Prostate gland (tissue), 2 donors: ENCODE data around the gene PWWP2B. TPM values are rescaled to one million over a fixed set of nuclear protein-coding genes. Genes with fewer than 3 reads are reported as not detected.
"Not testable (repeated sequence)": the region's sequence is repeated elsewhere in the genome, so short reads cannot be mapped to it uniquely, and the experiment has no call there.

Experiments used
- DNase-seq: peaks from one replicate; pipeline ENCODE4 v3.0.0-alpha.2; 2019; ENCODE audit warnings: low spot score
- H3K27ac ChIP-seq, 2 donors: fragments of 200-600 bp; sonication (generic); 2 replicates each; pipeline ENCODE4 v1.5.1; 2017 to 2019
- H3K27me3 ChIP-seq: fragments of 200-600 bp; sonication (generic); replicated peaks from 2 replicates; pipeline ENCODE4 v1.5.1; 2019; ENCODE audit not compliant: insufficient read depth
- H3K36me3 ChIP-seq, 2 donors: fragments of 200-600 bp; sonication (generic); 1 replicate in 1 of 2; 2 replicates in 1 of 2; pipeline versions ENCODE4 v1.5.1 to v1.8.1; 2017 to 2019
- H3K4me1 ChIP-seq: fragments of 200-600 bp; sonication (generic); replicated peaks from 2 replicates; pipeline ENCODE4 v1.5.1; 2019
- H3K4me3 ChIP-seq, 2 donors: fragments of 200-600 bp; sonication (generic); 2 replicates each; pipeline ENCODE4 v1.5.1; 2017 to 2019
- H3K9me3 ChIP-seq: fragments of 200-600 bp; sonication (generic); 2 replicates; pipeline ENCODE4 v1.5.1; 2017
- CTCF ChIP-seq, 4 experiments: fragments of 200-600 bp in 2 of 4; fragments of 450-650 bp in 2 of 4; sonication (generic) in 2 of 4; IDR thresholded peaks; 1 replicate in 3 of 4; 2 replicates in 1 of 4; pipeline ENCODE4 v1.5.1; 2016 to 2019; ENCODE audit warnings: antibody characterized with exemption in 4 of 4, mild to moderate bottlenecking in 2 of 4, moderate library complexity in 2 of 4
- POLR2A ChIP-seq: fragments of 450-650 bp; IDR thresholded peaks from one replicate; pipeline ENCODE4 v1.6.1; 2016; ENCODE audit warnings: antibody characterized with exemption, mild to moderate bottlenecking
- POLR2AphosphoS5 ChIP-seq: sonication (generic); formaldehyde crosslinking; IDR thresholded peaks from one replicate; pipeline ENCODE4 v1.6.1; 2017; ENCODE audit warnings: antibody characterized with exemption
- WGBS: methylation state at CpG from one replicate; pipeline ENCODE4 v1.1.5; 2018; 5-methylcytosine and 5-hydroxymethylcytosine counted together
- intact Hi-C: fragments of 100-400 bp; cut with DNase I; formaldehyde crosslinking; loops from one replicate; pipeline ENCODE4 v1.14.2; 2022
- total RNA-seq, 2 donors: library from RNA; depleted of rRNA; stranded (reverse); fragments of >200 nt; gene quantifications; one replicate each; pipeline ENCODE4 v1.1.0, GENCODE V29; 2016

Gene PWWP2B
- total RNA-seq, 2 donors from 2014 or later, result 27.5 to 36.6 TPM

GRCh38 chr10:132377326-132377725, 19.7 kb upstream of the PWWP2B start:
- WGBS, result 97% methylated on average over 7 of the region's 7 CpGs

GRCh38 chr10:132379026-132379425, 18.0 kb upstream of the PWWP2B start:
- intact Hi-C loops, H3K36me3 ChIP-seq, H3K4me1 ChIP-seq, DNase-seq, H3K27me3 ChIP-seq, H3K9me3 ChIP-seq, H3K4me3 ChIP-seq, H3K27ac ChIP-seq: not testable (repeated sequence)
- WGBS, result 86% methylated on average over 15 of the region's 16 CpGs

More at GRCh38 chr10:132377326-132377725, 19.7 kb upstream of the PWWP2B start:
- Histone ChIP-seq H3K36me3 (no peaks in the 10 kb centered on the region), H3K4me1 (no peaks in the 10 kb centered on the region), H3K9me3 (no peaks in the 10 kb centered on the region), H3K27me3 (no peaks in the 10 kb centered on the region), H3K27ac (no peak overlapping the region), H3K4me3 (no peak overlapping the region)
- DNase-seq, result no peak
- no peak for TF ChIP-seq POLR2AphosphoS5
- no peak for TF ChIP-seq POLR2A
- no peak for TF ChIP-seq CTCF (IDR thresholded peaks at IDR 0.05)
- intact Hi-C loops, result no loop called here

GRCh38 chr10:132380986-132381385, 16.0 kb upstream of the PWWP2B start:
- WGBS, result 90% methylated on average over 4 of the region's 4 CpGs
- H3K36me3 ChIP-seq, DNase-seq, H3K9me3 ChIP-seq, H3K27ac ChIP-seq, H3K4me1 ChIP-seq, H3K27me3 ChIP-seq, intact Hi-C loops, H3K4me3 ChIP-seq: not testable (repeated sequence)

GRCh38 chr10:132381741-132382140, 15.3 kb upstream of the PWWP2B start:
- no peak for DNase-seq
- H3K4me3 ChIP-seq, result no peak overlapping the region
- no peaks in the 10 kb centered on the region for H3K36me3 ChIP-seq
- TF ChIP-seq POLR2A, result no peak
- TF ChIP-seq CTCF (IDR thresholded peaks at IDR 0.05), result no peak
- no peak for TF ChIP-seq POLR2AphosphoS5
- H3K27me3 ChIP-seq, result no peaks in the 10 kb centered on the region
- WGBS, result 56% methylated on average over 2 of the region's 2 CpGs
- no peaks in the 10 kb centered on the region for H3K9me3 ChIP-seq
- no peak overlapping the region for H3K27ac ChIP-seq
- intact Hi-C loops, result no loop called here
- no peaks in the 10 kb centered on the region for H3K4me1 ChIP-seq

GRCh38 chr10:132382231-132382922, 14.6 kb upstream of the PWWP2B start:
- TF ChIP-seq POLR2AphosphoS5 (no peak), CTCF (IDR thresholded peaks at IDR 0.05) (no peak), POLR2A (no peak)
- H3K36me3 ChIP-seq, result no peaks in the 10 kb centered on the region
- H3K4me1 ChIP-seq, result no peaks in the 10 kb centered on the region
- H3K9me3 ChIP-seq, result no peaks in the 10 kb centered on the region
- 88% methylated on average over 16 of the region's 16 CpGs for WGBS
- intact Hi-C loops, result no loop called here
- no peak overlapping the region for H3K27ac ChIP-seq
- H3K4me3 ChIP-seq, result no peak overlapping the region
- H3K27me3 ChIP-seq, result no peaks in the 10 kb centered on the region
- no peak for DNase-seq

- H3K27ac ChIP-seq, result no peak overlapping the region
- H3K4me1 ChIP-seq, result no peaks in the 10 kb centered on the region
- no peaks in the 10 kb centered on the region for H3K36me3 ChIP-seq
- TF ChIP-seq POLR2AphosphoS5 (no peak), CTCF (IDR thresholded peaks at IDR 0.05) (no peak), POLR2A (no peak)
- no peaks in the 10 kb centered on the region for H3K9me3 ChIP-seq
- DNase-seq, result no peak
- H3K4me3 ChIP-seq, result no peak overlapping the region
- WGBS, result 63% methylated on average over 8 of the region's 8 CpGs
- H3K27me3 ChIP-seq, result no peaks in the 10 kb centered on the region
- intact Hi-C loops, result no loop called here
Measured at GRCh38 chr10:132383101-132383500, 13.9 kb upstream of the PWWP2B start.
